SU-DHL-6 (cell line): ENCODE data around the gene KATNAL1.

ENCODE experiments used
- H2AFZ ChIP-seq: fragments of 200-600 bp; sonication (generic); 2 replicates; pipeline ENCODE4 v1.6.1; 2014; ENCODE audit warnings: low read depth, mild to moderate bottlenecking, moderate library complexity, mixed read lengths, antibody characterized with exemption, low read length; ENCODE audit not compliant: severe bottlenecking
- H3F3A ChIP-seq: fragments of 200-600 bp; shearing (Covaris generic); 2 replicates; pipeline ENCODE4 v1.6.0; 2016; ENCODE audit warnings: antibody characterized with exemption, mild to moderate bottlenecking; ENCODE audit not compliant: insufficient read depth
- H3K27ac ChIP-seq: fragments of 200-600 bp; sonication (generic); 2 replicates; pipeline ENCODE4 v1.5.1; 2016; ENCODE audit warnings: low read depth, mild to moderate bottlenecking, low read length, moderate library complexity, mixed read lengths
- H3K27me3 ChIP-seq: fragments of 200-600 bp; sonication (generic), shearing (Covaris generic); 2 replicates; pipeline ENCODE4 v1.6.0; 2014; ENCODE audit warnings: mild to moderate bottlenecking, low read length
- H3K36me3 ChIP-seq: fragments of 200-600 bp; sonication (generic); 2 replicates; pipeline ENCODE4 v1.6.1; 2014; ENCODE audit warnings: mild to moderate bottlenecking, low read length, mixed read lengths
- H3K4me2 ChIP-seq: fragments of 300-600, 200-600 bp; shearing (Covaris generic), sonication (generic); 2 replicates; pipeline ENCODE4 v1.6.0; 2014; ENCODE audit warnings: low read length, low read depth, mild to moderate bottlenecking; ENCODE audit not compliant: poor library complexity, severe bottlenecking
- H3K4me3 ChIP-seq: fragments of 200-600 bp; sonication (generic); 2 replicates; pipeline ENCODE4 v1.5.1; 2014; ENCODE audit warnings: antibody characterized with exemption, low read length, mild to moderate bottlenecking, mixed read lengths; ENCODE audit not compliant: insufficient read depth, poor library complexity, severe bottlenecking
- H3K79me2 ChIP-seq: fragments of 200-600 bp; sonication (generic); 2 replicates; pipeline ENCODE4 v1.6.1; 2014; ENCODE audit warnings: mild to moderate bottlenecking, low read length, moderate library complexity; ENCODE audit not compliant: insufficient read depth
- H3K9ac ChIP-seq: fragments of 200-600 bp; sonication (generic); 2 replicates; pipeline ENCODE4 v1.7.0; 2014; ENCODE audit warnings: mild to moderate bottlenecking, low read length
- H3K9me2 ChIP-seq: fragments of 200-600 bp; sonication (generic); replicated peaks from 2 replicates; pipeline ENCODE4 v1.6.1; 2014; ENCODE audit warnings: low read length; ENCODE audit not compliant: insufficient read depth
- H3K9me3 ChIP-seq: fragments of 200-600 bp; sonication (generic); 2 replicates; pipeline ENCODE4 v1.6.1; 2014; ENCODE audit warnings: low read length, mixed read lengths; ENCODE audit not compliant: insufficient read depth
- H4K20me1 ChIP-seq: fragments of 200-600 bp; sonication (generic); 2 replicates; pipeline ENCODE4 v1.6.1; 2014; ENCODE audit warnings: low read depth, mild to moderate bottlenecking, antibody characterized with exemption, low read length, moderate library complexity, mixed read lengths
- CTCF ChIP-seq: fragments of 200-600 bp; sonication (generic); IDR thresholded peaks from one replicate; pipeline ENCODE4 v1.5.1; 2017; ENCODE audit warnings: antibody characterized with exemption, mild to moderate bottlenecking, low read length, moderate library complexity; ENCODE audit not compliant: insufficient read depth, poor library complexity, severe bottlenecking
- EZH2phosphoT487 ChIP-seq: fragments of 200-600 bp; sonication (generic), shearing (Covaris generic); conservative IDR thresholded peaks from 2 replicates; pipeline ENCODE4 v1.6.1; 2018; ENCODE audit warnings: mild to moderate bottlenecking, antibody characterized with exemption, low read length, moderate library complexity, mixed read lengths

Gene KATNAL1

GRCh38 chr13:30354493-30355383 is 47.4 kb upstream of the KATNAL1 start:
- no peak overlapping the region for H3K4me2 ChIP-seq

GRCh38 chr13:30353471-30354215 is 46.3 kb upstream of the KATNAL1 start:
- Histone ChIP-seq H3K9me3 (no peaks in the 10 kb centered on the region), H3K27me3 (no peaks in the 10 kb centered on the region), H3K9ac (no peak overlapping the region), H2AFZ (no peak overlapping the region), H3K36me3 (peaks cover 11% of the 10 kb centered on the region), H3K79me2 (no peaks in the 10 kb centered on the region), H3K9me2 (no peaks in the 10 kb centered on the region), H3K4me2 (no peak overlapping the region), H3K27ac (no peak overlapping the region), H3K4me3 (no peak overlapping the region), H4K20me1 (no peaks in the 10 kb centered on the region), H3F3A (peaks cover 4% of the 10 kb centered on the region; the same call in 1 of the 2 replicates)
- no peak for TF ChIP-seq EZH2phosphoT487
- TF ChIP-seq CTCF, result no peak

More at GRCh38 chr13:30354493-30355383, 47.4 kb upstream of the KATNAL1 start:
- H3K36me3 ChIP-seq, result peaks cover 11% of the 10 kb centered on the region
- no peak overlapping the region for H3K27ac ChIP-seq
- no peaks in the 10 kb centered on the region for H3K27me3 ChIP-seq
- H2AFZ ChIP-seq, result no peak overlapping the region
- H3K9me2 ChIP-seq, result no peaks in the 10 kb centered on the region
- H3K9me3 ChIP-seq, result no peaks in the 10 kb centered on the region
- H4K20me1 ChIP-seq, result no peaks in the 10 kb centered on the region
- H3K9ac ChIP-seq, result no peak overlapping the region
- peaks cover 6% of the 10 kb centered on the region; the same call in 1 of the 2 replicates for H3F3A ChIP-seq
- TF ChIP-seq CTCF (no peak), EZH2phosphoT487 (no peak)
- no peak overlapping the region for H3K4me3 ChIP-seq
- no peaks in the 10 kb centered on the region for H3K79me2 ChIP-seq

GRCh38 chr13:30353060-30353459 is 45.7 kb upstream of the KATNAL1 start:
- no peak overlapping the region for H3K9ac ChIP-seq
- TF ChIP-seq EZH2phosphoT487, result no peak
- no peak for TF ChIP-seq CTCF

More at GRCh38 chr13:30353060-30353459, 45.7 kb upstream of the KATNAL1 start:
- Histone ChIP-seq H3K4me2 (no peak overlapping the region), H3K9me3 (no peaks in the 10 kb centered on the region), H3F3A (no peaks in the 10 kb centered on the region), H2AFZ (no peak overlapping the region), H4K20me1 (no peaks in the 10 kb centered on the region), H3K79me2 (no peaks in the 10 kb centered on the region), H3K4me3 (no peak overlapping the region), H3K9me2 (no peaks in the 10 kb centered on the region), H3K36me3 (peaks cover 11% of the 10 kb centered on the region), H3K27ac (no peak overlapping the region), H3K27me3 (no peaks in the 10 kb centered on the region)
